GM12878 (cell line): ENCODE results near the gene COPS7A. TPM values are rescaled to one million over a fixed set of nuclear protein-coding genes. Genes with fewer than 3 reads are reported as not detected.
A peak's percentile ranks its signal among the peaks of the same experiment; 100 is the strongest.

ENCODE experiments used
- ATAC-seq: fragments of 200-7000 bp; cut with Tn5 transposase; 3 replicates; pipeline ENCODE4 v1.9.1; 2020; ENCODE audit warnings: mild to moderate bottlenecking, moderate library complexity
- BruUV-seq: library from RNA; stranded (reverse); fragments of 400-500 nt; replicated peaks from 2 replicates; lab custom pipeline; 2021; lab: Mats Ljungman, UMichigan
- CTCF ChIA-PET: fragments of 300-600 bp; sonication (Branson Sonifier 250); formaldehyde crosslinking; extraction: SDS; loops from one replicate; lab custom pipeline; 2021; ENCODE audit warnings: inconsistent platforms; lab: Yijun Ruan, JAX
- POLR2A ChIA-PET: fragments of 350-600 bp; formaldehyde crosslinking; extraction: SDS; loops from one replicate; lab custom pipeline; 2021; ENCODE audit warnings: inconsistent platforms; lab: Charles Lee
- RAD21 ChIA-PET: fragments of 300-600 bp; sonication (Branson Sonifier 250); formaldehyde crosslinking; loops from one replicate; lab custom pipeline; 2023; ENCODE audit warnings: antibody characterized with exemption; ENCODE audit not compliant: unreplicated experiment; lab: Charles Lee
- SMC1A ChIA-PET: fragments of 300-600 bp; sonication (Branson Sonifier 250); formaldehyde crosslinking; loops from one replicate; lab custom pipeline; 2023; ENCODE audit not compliant: unreplicated experiment, uncharacterized antibody; lab: Charles Lee
- DNase-seq: peaks from one replicate; pipeline ENCODE4 v3.0.0-alpha.2; 2011; ENCODE audit warnings: low read depth, low spot score
- FAIRE-seq: peaks from 3 replicates; lab custom pipeline; 2011; peaks lifted over from hg19 to GRCh38; lab: Jason Lieb, UNC
- H2AFZ ChIP-seq: 2 replicates; pipeline ENCODE4 v1.6.0; 2011; ENCODE audit warnings: low read depth, low read length, control low read depth; ENCODE audit not compliant: control insufficient read depth
- H3K27ac ChIP-seq: 2 replicates; pipeline ENCODE4 v1.5.1; 2011; ENCODE audit warnings: control low read depth; ENCODE audit not compliant: control insufficient read depth, insufficient read depth
- H3K27me3 ChIP-seq, 2 experiments: replicated peaks in 1 of 2; 2 replicates each; pipeline versions ENCODE4 v1.6.0 to v1.6.1; 2011; ENCODE audit warnings: low read length in 1 of 2; ENCODE audit not compliant: control insufficient read depth in 2 of 2, insufficient read depth in 2 of 2
- H3K36me3 ChIP-seq, 2 experiments: 2 replicates each; pipeline ENCODE4 v1.5.1; 2011; ENCODE audit warnings: low read length in 1 of 2; ENCODE audit not compliant: control insufficient read depth in 2 of 2, insufficient read depth in 2 of 2
- H3K4me1 ChIP-seq: 2 replicates; pipeline ENCODE4 v1.6.1; 2011; ENCODE audit warnings: mild to moderate bottlenecking, low read length, moderate library complexity, mixed read lengths; ENCODE audit not compliant: control insufficient read depth, insufficient read depth
- H3K4me2 ChIP-seq: 2 replicates; pipeline ENCODE4 v1.6.0; 2011; ENCODE audit warnings: control low read depth; ENCODE audit not compliant: control insufficient read depth, insufficient read depth
- H3K4me3 ChIP-seq: fragments of 200-600 bp; sonication (generic); 2 replicates; pipeline ENCODE4 v1.5.1; 2016
- H3K79me2 ChIP-seq: 2 replicates; pipeline ENCODE4 v1.6.0; 2011; ENCODE audit warnings: low read length; ENCODE audit not compliant: control insufficient read depth, insufficient read depth
- H3K9ac ChIP-seq: 2 replicates; pipeline ENCODE4 v1.8.0; 2011; ENCODE audit warnings: low read length, control low read depth, mixed read lengths; ENCODE audit not compliant: control insufficient read depth, insufficient read depth
- H3K9me3 ChIP-seq: replicated peaks from 3 replicates; pipeline ENCODE4 v1.5.1; 2011; ENCODE audit warnings: mild to moderate bottlenecking, low read length; ENCODE audit not compliant: control insufficient read depth, insufficient read depth
- H4K20me1 ChIP-seq: 2 replicates; pipeline ENCODE4 v1.6.0; 2011; ENCODE audit not compliant: control insufficient read depth, insufficient read depth
- BCL11A ChIP-seq: IDR thresholded peaks from 2 replicates; pipeline ENCODE4 v1.6.1; 2011; ENCODE audit warnings: low read depth, low read length
- CEBPB ChIP-seq, 2 experiments: fragments of 150-350 bp in 1 of 2; IDR thresholded peaks; 2 replicates each; pipeline ENCODE4 v1.6.1; 2012 to 2014; ENCODE audit warnings: low read depth in 2 of 2, low read length in 2 of 2, borderline replicate concordance in 1 of 2, inconsistent platforms in 1 of 2
- CHD1 ChIP-seq: IDR thresholded peaks from 2 replicates; pipeline ENCODE4 v1.6.1; 2012; ENCODE audit warnings: low read depth, low read length, improper control_type of control experiment
- CHD2 ChIP-seq: IDR thresholded peaks from 2 replicates; pipeline ENCODE4 v1.6.1; 2011; ENCODE audit warnings: low read depth, low read length, improper control_type of control experiment, borderline replicate concordance
- DPF2 ChIP-seq: fragments of 450-650 bp; IDR thresholded peaks from 2 replicates; pipeline ENCODE4 v1.6.1; 2017; ENCODE audit warnings: mild to moderate bottlenecking
- EGR1 ChIP-seq, 2 experiments: IDR thresholded peaks; 1 replicate in 1 of 2; 2 replicates in 1 of 2; pipeline ENCODE4 v1.6.1; 2011 to 2012; ENCODE audit warnings: low read depth in 2 of 2, low read length in 2 of 2, borderline replicate concordance in 1 of 2, mild to moderate bottlenecking in 1 of 2, moderate library complexity in 1 of 2
- IRF4 ChIP-seq: IDR thresholded peaks from 2 replicates; pipeline ENCODE4 v1.6.1; 2011; ENCODE audit warnings: low read depth, low read length
- MEF2A ChIP-seq: IDR thresholded peaks from 2 replicates; pipeline ENCODE4 v1.6.1; 2011; ENCODE audit warnings: low read depth, mild to moderate bottlenecking, low read length, moderate library complexity; ENCODE audit not compliant: insufficient read depth
- NBN ChIP-seq: fragments of 450-650 bp; IDR thresholded peaks from 2 replicates; pipeline ENCODE4 v1.6.1; 2016
- RAD51 ChIP-seq: fragments of 450-650 bp; IDR thresholded peaks from 2 replicates; pipeline ENCODE4 v1.6.1; 2016; ENCODE audit warnings: moderate library complexity, mild to moderate bottlenecking, inconsistent platforms
- STAT1 ChIP-seq: fragments of 450-650 bp; conservative IDR thresholded peaks from 2 replicates; pipeline ENCODE4 v1.6.1; 2014; ENCODE audit warnings: antibody characterized with exemption, mild to moderate bottlenecking
- TCF7 ChIP-seq: IDR thresholded peaks from 2 replicates; pipeline ENCODE4 v1.6.1; 2014; ENCODE audit warnings: antibody characterized with exemption, borderline replicate concordance
- ZBED1 ChIP-seq: IDR thresholded peaks from 2 replicates; pipeline ENCODE4 v1.6.1; 2016; ENCODE audit warnings: borderline replicate concordance
- whole genome bisulfite sequencing: methylation state at CpG from one replicate; pipeline ENCODE4 v1.1.6; 2016; ENCODE audit warnings: low lambda C conversion rate; ENCODE audit not compliant: insufficient replicate concordance, insufficient coverage; ENCODE audit errors: missing lambda C conversion rate; 5-methylcytosine and 5-hydroxymethylcytosine counted together
- in situ Hi-C: fragments of 300-500 bp; cut with MboI; formaldehyde crosslinking; loops from 9 replicates; pipeline ENCODE4 v1.14.3; 2018; ENCODE audit warnings: mixed read lengths
- intact Hi-C: fragments of 100-400 bp; cut with micrococcal nuclease; formaldehyde crosslinking; loops from one replicate; pipeline ENCODE4 v1.14.2; 2022; ENCODE audit not compliant: unreplicated experiment
- polyA plus RNA-seq, 11 experiments: library from polyadenylated mRNA; depleted of rRNA in 4 of 11; unstranded in 6 of 11; stranded (reverse) in 5 of 11; fragments of >200 nt; fragmentation: Nextera tagmentation in 4 of 11; fragmentation: Illumina TruSeq in 1 of 11; extraction: Ambion mirVana in 4 of 11; extraction: Trizol in 1 of 11; gene quantifications; 1 replicate in 1 of 11; 2 replicates in 10 of 11; pipeline versions ENCODE4 v1.2.1 to v1.2.3, GENCODE V29; 2011 to 2016; ENCODE audit warnings: inconsistent platforms in 2 of 11, missing spikeins in 2 of 11, low read depth in 1 of 11
- total RNA-seq, 4 experiments: library from RNA; depleted of rRNA in 3 of 4; stranded (reverse); fragments of >200 nt in 3 of 4; fragmentation: Illumina TruSeq in 1 of 4; extraction: Trizol in 1 of 4; gene quantifications; 2 replicates each; pipeline versions ENCODE4 v1.2.1 to v1.2.3, GENCODE V29; 2013 to 2021
- TF ChIP-seq, protein P1 (sequence below): fragments of 450-650 bp; conservative IDR thresholded peaks from 2 replicates; pipeline ENCODE4 v1.6.1; 2017; ENCODE audit warnings: mild to moderate bottlenecking, moderate library complexity
- TF ChIP-seq, protein P2 (sequence below): fragments of 150-350 bp; IDR thresholded peaks from 2 replicates; pipeline ENCODE4 v1.6.1; 2014; ENCODE audit warnings: mild to moderate bottlenecking, low read depth, low read length

Gene COPS7A
- total and polyA plus RNA-seq, 10 of the 15 experiments (the other 5 are each of a cell fraction or from before 2014, with no cell fraction given): 25.7 to 74.0 (median 51.9) TPM

DNA sequence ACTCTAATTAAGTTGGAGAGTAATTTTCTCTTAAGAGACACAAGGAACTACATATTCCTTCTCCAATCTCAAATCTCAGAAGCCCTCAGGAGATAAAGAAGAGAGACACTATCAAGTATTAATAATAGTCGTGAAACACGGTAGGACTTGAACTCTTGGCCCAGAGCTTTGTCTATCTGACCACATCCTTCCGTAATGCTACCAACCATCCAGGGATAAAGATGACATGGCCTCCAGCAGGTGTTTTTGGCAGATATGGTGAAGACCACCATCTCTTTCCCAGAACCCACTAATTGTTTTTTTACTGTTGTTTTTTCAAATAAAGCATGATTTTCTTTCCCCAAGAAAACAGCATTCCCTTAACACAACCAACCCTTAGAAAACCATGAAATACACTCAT is 38.0 kb upstream of the COPS7A start:
- BruUV-seq: no TSS peak
- H2AFZ ChIP-seq: no peak overlapping the region
- 0 out of 4 replicates have a peak, but pooled peaks cover 0 to 5% of the 10 kb centered on the region in 2 experiments for H3K36me3 ChIP-seq
- 0 out of 2 replicates have a peak, but pooled peaks cover 6% of the 10 kb centered on the region for H4K20me1 ChIP-seq
- no peak overlapping the region for H3K27ac ChIP-seq
- ChIA-PET CTCF (interaction anchor here (0.5 to 4.3 kb wide), 10 partner anchors 9 to 365 kb away, joined by 3 to 24 read pairs (median 6); no protein-coding TSS in a partner anchor), POLR2A (no interaction called here), RAD21 (interaction anchor here (0.7 to 1.8 kb wide), 3 partner anchors 30 to 166 kb away, joined by 3 to 5 read pairs (median 3); partner anchors contain the start of genes COPS7A and USP5), SMC1A (interaction anchor here (0.6 to 2.2 kb wide), 6 partner anchors 19 to 71 kb away, joined by 3 to 13 read pairs (median 3); no protein-coding TSS in a partner anchor)
- FAIRE-seq: no peak
- no peak for ATAC-seq
- DNase-seq: no peak
- no peaks in the 10 kb centered on the region for H3K27me3 ChIP-seq
- intact Hi-C loops (loop anchor here (5.0 kb wide), 2 partner anchors 119 to 166 kb away; partner anchors contain the start of genes CDCA3, NOP2 and USP5), in situ Hi-C loops (no loop called here)
- no peak overlapping the region for H3K9ac ChIP-seq
- no peaks in the 10 kb centered on the region for H3K9me3 ChIP-seq
- peaks cover 84% of the 10 kb centered on the region for H3K79me2 ChIP-seq
- 66% methylated on average over 3 of the region's 3 CpGs for WGBS
- H3K4me3 ChIP-seq: peak overlapping the region; percentile 80; the same call in 1 of the 2 replicates
- TF ChIP-seq CHD1 (no peak), ZBED1 (no peak), TCF7 (no peak), IRF4 (no peak), DPF2 (no peak), RAD51 (no peak), BCL11A (no peak), CHD2 (no peak), NBN (no peak), CEBPB (IDR thresholded peaks at IDR 0.05; ENCODE audit: borderline replicate concordance in 1 of 2, low read depth in 2 of 2, low read length in 2 of 2) (no peak), MEF2A (no peak), STAT1 (no peak), EGR1 (IDR thresholded peaks at IDR 0.05; ENCODE audit: borderline replicate concordance in 1 of 2, low read depth in 2 of 2, low read length in 2 of 2) (no peak)
- TF ChIP-seq, protein P1, sequence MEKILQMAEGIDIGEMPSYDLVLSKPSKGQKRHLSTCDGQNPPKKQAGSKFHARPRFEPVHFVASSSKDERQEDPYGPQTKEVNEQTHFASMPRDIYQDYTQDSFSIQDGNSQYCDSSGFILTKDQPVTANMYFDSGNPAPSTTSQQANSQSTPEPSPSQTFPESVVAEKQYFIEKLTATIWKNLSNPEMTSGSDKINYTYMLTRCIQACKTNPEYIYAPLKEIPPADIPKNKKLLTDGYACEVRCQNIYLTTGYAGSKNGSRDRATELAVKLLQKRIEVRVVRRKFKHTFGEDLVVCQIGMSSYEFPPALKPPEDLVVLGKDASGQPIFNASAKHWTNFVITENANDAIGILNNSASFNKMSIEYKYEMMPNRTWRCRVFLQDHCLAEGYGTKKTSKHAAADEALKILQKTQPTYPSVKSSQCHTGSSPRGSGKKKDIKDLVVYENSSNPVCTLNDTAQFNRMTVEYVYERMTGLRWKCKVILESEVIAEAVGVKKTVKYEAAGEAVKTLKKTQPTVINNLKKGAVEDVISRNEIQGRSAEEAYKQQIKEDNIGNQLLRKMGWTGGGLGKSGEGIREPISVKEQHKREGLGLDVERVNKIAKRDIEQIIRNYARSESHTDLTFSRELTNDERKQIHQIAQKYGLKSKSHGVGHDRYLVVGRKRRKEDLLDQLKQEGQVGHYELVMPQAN: no peak
- TF ChIP-seq, protein P2, sequence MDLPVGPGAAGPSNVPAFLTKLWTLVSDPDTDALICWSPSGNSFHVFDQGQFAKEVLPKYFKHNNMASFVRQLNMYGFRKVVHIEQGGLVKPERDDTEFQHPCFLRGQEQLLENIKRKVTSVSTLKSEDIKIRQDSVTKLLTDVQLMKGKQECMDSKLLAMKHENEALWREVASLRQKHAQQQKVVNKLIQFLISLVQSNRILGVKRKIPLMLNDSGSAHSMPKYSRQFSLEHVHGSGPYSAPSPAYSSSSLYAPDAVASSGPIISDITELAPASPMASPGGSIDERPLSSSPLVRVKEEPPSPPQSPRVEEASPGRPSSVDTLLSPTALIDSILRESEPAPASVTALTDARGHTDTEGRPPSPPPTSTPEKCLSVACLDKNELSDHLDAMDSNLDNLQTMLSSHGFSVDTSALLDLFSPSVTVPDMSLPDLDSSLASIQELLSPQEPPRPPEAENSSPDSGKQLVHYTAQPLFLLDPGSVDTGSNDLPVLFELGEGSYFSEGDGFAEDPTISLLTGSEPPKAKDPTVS: no peak
- peaks cover 10% of the 10 kb centered on the region; the same call in 1 of the 2 replicates for H3K4me1 ChIP-seq
- no peak overlapping the region; the same call in 1 of the 2 replicates for H3K4me2 ChIP-seq
